ENCODE results near the gene SCN8A. TPM values are rescaled to one million over a fixed set of nuclear protein-coding genes. Genes with fewer than 3 reads are reported as not detected.

Gene SCN8A
- total RNA-seq, 1 donor: 0.54 TPM

DNA sequence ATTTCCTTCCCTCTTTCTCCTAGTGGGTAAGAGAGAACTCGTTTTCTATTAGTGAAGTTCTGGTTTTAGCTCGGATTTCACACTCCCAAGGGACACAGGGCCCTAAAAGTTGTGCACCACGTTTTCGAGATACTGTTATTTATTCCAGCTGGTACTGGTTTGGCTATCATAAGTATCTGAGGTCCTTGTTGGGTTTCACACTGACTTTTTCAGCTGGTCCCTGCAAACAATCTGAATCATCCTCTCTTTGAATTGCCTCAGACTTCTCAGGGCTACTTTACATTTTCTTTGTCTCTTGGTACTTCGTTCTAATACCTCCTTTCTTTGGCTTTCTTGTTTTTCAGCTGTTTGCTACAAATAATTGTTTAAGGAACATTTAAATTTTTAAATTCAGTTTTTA is 75.7 kb downstream of the SCN8A start:
- DNase-seq (ENCODE audit: low read depth in 2 of 3, low spot score in 2 of 3): no peak

DNA sequence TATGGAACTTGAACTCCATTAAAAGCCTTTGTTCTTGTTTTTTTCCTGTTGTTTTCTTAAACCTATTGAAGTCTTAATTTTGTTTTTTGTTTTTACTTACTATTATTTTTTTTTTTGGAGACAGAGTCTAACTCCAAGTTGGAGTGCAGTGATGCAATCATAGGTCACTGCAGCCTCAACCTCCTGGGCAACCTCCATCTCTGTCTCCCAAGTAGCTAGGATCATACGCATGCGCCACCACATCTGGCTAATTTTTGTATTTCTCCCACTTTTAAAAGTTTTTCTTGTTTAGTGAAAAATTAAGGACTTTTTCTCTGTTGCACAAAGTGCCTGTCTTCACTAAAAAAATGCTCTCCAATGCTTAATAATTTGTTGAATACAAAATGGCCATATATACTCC is 76.2 kb downstream of the SCN8A start:
- DNase-seq (ENCODE audit: low read depth in 2 of 3, low spot score in 2 of 3): no peak

DNA sequence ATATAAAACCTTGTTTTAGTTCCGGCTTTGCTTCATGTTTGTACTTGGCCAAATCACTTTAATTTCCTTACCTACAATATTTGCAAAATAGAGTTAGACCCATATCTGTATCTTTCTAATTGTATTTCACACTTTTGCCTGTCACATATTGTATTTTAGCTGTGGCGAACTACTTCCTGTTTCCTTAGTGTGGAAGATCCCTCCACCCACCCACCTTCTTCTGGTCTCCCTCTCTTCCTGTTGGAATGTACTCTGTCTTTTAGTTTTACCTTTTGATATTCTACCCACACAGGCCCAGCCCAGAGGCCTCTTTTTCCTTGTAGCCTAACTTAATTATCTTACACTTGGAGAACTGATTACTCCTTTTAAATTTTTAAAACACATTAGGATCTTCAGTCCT is 78.2 kb downstream of the SCN8A start:
- peak in 1 of 3 donors; percentile 10 for DNase-seq (ENCODE audit: low read depth in 2 of 3, low spot score in 2 of 3)

DNA sequence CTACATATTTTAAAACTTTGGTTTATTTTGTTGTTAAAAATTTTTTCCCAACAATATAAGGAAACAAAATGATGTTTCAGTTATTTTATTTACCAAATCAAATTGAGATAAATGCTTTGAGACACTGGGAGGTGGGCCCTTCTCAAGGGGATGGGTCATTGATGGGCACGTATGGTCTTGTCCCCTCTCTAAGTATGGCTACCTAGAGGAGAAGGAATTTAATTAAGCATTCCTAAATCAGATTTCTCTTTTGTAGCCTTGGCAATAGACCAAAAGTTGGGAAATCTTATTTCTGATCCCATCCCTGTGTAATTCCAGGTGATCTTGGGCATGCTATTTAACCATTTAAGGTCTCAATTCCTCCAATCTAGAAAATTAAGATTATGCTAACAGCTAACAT is 79.0 kb downstream of the SCN8A start:
- no peak for DNase-seq (ENCODE audit: low read depth in 2 of 3, low spot score in 2 of 3)

DNA sequence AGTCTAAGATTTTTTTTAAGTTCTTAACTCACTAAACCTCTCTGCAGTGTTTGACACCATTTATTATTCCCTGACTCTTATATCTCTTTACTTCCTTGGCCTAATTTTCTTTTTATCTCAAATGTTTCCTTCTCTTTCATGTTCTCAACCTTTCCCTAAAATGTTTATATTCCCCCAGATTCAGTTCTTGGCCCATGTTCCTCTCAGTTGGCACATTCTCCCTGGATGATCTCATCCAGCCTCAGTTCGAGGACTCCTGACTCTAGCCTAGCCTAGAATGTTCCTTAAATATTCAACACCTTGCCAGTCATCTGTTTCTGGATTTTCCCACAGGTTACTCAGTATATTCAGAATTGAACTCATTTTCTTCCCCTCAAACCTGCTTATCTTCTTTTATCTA is 81.3 kb downstream of the SCN8A start:
- DNase-seq (ENCODE audit: low read depth in 2 of 3, low spot score in 2 of 3): no peak

DNA sequence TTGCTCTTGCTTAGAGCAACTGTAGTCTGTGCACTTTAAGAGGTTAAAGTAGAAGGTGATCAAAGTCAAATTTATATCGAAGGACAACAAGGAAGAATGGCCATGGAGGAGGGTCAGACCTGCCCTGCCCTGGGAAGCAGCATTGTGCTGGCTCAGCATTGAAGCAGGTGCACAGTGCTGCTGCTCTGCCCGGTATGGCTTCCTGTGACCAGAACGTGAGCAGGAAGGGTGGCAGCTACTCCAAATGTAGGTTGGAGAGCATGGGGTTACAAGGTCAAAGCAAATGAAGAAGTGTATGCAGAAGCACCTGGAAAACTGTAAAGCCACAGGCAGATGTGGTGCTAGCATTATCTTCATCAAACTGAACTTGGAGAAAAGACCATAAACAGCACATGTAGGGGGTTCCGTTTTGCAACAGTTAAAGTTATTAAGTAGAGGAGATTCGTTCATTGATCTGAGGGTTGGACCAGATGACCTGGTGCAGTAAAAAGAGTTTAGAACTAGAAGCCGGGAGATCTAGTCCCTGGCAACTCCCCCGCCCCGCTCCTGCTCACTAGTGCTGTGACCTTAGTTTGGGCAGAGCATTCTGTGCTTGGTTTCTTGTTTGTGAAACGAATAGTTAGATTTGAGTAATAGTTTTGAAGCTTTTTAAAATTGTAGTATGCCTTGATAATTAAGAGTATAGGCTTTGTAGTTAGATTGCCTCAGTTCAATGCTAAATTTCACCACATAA is 84.2 kb downstream of the SCN8A start:
- peak in 1 of 3 donors; percentile 21 for DNase-seq (ENCODE audit: low read depth in 2 of 3, low spot score in 2 of 3)

DNA sequence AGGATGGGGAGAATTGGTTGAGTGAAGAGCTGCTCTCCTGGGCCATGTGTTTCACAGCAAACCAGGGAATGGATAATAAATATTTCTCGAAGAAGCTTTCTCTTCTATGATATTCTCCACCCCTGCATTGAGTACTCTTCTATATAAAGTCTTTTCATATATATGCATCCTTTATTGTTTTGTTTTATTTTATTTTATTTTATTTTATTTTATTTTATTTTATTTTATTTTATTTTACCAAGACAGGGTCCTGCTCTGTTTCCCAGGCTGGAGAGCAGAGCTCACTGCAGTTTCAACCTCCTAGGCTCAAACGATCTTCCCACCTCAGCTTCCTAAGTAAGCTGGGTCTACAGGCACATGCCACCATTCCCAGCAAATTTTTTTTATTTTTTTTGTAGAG is 85.8 kb downstream of the SCN8A start:
- no peak for DNase-seq (ENCODE audit: low read depth in 2 of 3, low spot score in 2 of 3)

DNA sequence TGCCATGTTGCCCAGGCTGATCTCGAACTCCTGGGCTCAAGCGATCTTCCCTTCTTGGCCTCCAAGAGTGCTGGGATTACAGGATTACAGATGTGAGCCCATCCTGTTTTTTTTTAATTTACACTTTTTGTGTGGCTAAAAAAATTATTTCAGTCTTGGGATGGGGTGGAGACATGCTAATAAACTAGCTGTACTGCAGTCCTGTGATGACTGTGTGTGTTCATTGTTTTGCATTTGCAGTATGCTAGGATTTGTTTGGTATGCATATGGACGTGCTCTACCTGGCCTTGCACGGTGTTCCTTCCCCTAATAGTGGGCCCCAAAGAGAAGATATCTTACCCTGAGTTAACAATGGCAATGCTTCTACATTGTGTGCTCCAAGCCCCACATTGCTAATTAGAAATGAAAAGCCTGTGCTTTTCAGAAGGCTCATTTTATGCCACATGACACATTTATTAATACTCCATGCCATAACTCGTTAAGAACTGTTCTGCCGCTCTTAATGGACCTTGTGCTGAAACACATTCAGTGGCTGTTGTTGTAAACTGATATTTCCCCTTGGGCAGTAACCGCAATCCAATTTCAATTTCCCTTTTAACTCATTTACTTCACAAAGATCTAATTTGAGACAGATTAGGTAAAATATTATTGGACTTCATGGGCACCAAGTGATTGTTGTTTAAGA is 86.4 kb downstream of the SCN8A start:
- no peak for DNase-seq (ENCODE audit: low read depth in 2 of 3, low spot score in 2 of 3)

DNA sequence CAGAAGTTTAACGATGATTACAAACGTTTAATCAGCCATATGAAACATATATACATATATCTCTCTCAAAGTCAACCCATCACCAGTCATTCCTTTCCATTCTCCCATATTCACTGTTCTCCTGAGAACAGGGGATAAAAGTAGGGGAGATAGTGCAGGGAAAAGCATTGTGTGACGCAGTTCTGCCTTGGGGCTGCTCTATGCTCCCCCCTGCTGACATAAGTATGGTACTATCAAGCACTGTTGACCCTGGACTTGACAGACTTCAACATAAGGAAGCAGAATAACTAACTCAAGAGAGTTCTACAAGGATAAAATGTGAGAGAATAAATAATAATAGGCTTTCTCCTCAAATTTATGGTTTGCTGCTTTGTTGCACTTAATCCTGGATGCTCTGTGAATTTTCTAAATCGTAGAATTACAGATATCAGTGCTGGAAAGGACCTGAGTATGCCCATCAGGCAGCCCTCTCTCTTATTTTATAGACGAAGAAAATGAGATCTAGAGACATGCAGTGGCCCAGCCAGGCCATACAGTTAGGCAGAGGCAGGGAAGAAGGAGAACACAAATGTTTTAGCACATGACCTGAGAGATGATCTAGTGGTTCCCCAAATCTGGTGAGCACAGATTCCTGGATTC is 87.2 kb downstream of the SCN8A start:
- peak; percentile 3 to 77 (median 43) for DNase-seq (ENCODE audit: low read depth in 2 of 3, low spot score in 2 of 3)

DNA sequence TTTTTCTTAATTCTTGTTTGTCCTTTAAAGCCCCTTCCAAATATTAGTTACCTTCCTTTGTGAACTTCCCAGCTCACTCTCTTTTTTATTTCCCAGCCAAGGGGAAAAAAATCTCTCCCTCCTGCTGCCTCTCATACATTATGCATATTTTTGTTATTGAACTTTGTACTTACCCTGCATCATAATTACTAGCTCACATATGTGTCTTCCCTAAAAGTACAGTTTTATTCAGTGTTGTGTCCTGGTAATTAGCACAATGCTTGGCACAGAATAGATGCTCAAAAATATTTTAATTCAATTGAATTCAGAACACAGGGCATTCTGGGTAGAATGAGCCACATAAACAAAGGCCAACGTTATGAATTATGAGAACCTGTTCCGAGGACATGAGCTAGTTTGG is 91.9 kb downstream of the SCN8A start:
- DNase-seq (ENCODE audit: low read depth in 2 of 3, low spot score in 2 of 3): no peak

DNA sequence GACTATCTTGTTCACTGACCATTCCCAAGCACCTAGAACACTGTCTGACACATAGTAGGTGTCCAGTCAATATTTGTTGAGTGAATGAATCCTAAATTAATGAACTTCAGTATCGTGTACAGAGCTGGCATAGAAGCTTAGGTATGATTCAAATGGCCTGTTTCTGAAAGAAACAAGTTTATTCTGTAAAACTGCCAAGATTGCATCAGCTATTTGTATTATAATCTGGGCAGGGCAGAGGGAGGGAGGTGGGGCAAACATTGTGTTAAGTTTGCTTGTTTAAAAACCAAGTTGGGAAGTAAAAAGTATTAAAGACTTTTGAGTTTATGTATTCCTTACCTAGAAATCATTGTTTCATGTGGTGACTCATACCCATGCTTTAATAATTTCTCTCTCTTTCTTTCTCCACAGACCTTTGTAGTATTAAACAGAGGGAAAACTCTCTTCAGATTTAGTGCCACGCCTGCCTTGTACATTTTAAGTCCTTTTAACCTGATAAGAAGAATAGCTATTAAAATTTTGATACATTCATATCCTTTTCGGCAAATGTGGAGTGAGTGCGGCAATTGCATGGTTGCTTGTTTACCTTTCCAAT is 92.8 kb downstream of the SCN8A start:
- no peak for DNase-seq (ENCODE audit: low read depth in 2 of 3, low spot score in 2 of 3)

DNA sequence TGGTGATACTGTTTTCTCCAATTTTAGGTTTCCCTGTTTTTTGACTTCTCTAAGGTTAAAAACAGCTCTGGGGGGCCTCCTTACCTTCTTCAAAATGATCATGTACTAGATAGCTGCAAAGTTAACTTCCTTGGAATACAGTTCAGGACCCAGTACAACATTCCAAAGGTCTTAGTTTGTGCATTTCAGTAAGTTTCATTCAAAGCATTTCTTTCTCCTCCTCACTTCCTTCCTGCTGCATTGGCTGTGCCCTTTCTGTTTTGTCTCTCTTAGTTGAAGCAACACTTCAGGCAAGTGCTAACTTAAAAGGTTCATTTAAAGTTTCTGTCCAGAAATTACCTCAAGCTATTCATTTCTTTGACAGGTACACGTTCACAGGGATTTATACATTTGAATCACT is 95.7 kb downstream of the SCN8A start:
- no peak for DNase-seq (ENCODE audit: low read depth in 2 of 3, low spot score in 2 of 3)

DNA sequence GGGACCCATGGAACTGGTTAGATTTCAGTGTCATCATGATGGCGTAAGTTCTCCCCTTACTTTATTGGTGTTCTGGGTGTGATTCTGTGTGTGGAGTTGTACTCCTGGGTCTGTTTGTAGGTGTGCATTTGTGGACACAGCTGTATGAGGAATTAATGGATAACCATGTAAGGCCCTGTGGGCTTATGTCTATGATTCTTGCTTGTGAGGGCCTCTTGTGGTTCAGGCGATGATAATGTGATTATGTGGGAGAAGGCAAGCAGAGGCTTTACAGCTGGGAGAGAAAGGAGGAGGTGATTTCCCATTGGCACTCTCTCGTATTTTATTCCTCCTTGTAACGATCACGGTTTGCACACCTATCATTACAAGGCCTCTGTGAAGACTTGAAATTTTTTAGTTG is 96.1 kb downstream of the SCN8A start:
- DNase-seq (ENCODE audit: low read depth in 2 of 3, low spot score in 2 of 3): no peak

DNA sequence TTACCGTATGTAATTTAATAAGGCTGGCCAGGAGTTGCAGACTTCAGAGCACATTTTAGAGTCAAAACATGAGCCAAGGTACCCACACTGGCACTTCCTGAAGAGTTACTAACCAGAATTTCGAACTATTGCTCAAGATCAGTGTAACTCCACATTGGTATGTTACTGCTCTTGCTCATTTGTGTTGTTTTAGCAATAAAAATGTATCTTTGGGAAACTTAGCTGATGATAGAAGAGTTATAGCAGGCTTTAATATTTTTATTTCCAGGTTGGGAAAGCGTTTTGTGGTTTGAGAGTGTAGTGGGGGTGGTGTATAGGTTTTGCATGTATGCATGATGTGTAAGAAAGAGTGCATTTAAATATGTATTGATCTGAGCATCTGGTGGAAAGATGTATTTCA is 96.6 kb downstream of the SCN8A start:
- DNase-seq (ENCODE audit: low read depth in 2 of 3, low spot score in 2 of 3): peak in 1 of 3 donors; percentile 4

DNA sequence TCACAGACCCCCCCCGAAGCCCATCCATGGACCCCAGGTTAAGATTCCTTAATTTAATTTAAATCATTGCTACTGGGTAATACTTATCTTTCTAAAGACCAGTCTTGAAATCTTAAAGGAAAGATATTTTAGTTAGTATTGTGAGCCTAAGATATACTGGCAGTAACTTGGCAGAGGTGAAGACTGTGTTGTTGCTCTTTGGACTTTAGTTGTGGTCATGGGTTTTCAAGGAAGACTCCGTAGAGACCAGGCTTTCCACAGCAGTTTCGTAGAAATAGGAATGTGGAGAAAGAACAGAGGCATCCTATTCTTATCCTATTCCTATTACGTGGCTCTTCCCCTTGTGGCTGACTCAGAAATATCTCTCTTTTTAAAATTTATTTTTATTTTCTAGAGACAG is 99.0 kb downstream of the SCN8A start:
- no peak for DNase-seq (ENCODE audit: low read depth in 2 of 3, low spot score in 2 of 3)

DNA sequence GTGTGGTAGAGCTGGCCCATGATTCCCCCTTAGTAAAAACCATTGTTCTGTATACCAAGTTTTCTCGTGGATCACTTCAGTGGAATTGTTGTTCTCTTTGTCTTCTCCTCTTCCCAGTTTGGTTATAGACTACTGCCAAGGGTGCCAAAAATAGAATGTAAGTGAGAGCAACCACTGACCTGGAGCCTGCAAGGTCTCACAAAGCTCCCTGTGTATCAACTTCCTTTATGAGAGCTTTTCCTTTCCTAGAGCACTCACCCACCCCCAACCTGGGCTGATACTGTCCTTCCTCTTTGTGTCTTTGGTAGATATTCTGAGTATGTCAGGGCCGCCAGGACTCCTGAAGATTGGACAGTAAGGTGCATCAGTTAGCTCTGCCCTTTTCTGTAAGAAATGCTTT is 101.0 kb downstream of the SCN8A start:
- peak in 1 of 3 donors; percentile 15 for DNase-seq (ENCODE audit: low read depth in 2 of 3, low spot score in 2 of 3)

DNA sequence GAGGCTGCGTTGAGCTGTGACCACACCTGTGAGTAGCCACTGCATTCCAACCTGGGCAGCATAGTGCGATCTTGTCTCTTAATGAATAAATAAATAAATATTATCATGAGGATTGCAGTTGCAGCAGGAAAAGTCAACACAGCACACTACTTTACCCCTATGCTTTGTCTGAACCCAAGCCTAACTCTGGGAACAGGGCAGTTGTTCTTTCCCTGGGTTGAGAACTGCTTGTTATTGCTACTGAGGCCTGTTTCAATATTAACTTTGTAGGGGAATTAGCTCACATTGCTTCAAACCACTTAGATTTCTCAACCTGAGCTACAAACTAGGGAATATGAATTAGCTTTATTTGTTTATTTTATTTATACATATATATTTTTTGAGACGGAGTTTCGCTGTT is 102.5 kb downstream of the SCN8A start:
- no peak for DNase-seq (ENCODE audit: low read depth in 2 of 3, low spot score in 2 of 3)

DNA sequence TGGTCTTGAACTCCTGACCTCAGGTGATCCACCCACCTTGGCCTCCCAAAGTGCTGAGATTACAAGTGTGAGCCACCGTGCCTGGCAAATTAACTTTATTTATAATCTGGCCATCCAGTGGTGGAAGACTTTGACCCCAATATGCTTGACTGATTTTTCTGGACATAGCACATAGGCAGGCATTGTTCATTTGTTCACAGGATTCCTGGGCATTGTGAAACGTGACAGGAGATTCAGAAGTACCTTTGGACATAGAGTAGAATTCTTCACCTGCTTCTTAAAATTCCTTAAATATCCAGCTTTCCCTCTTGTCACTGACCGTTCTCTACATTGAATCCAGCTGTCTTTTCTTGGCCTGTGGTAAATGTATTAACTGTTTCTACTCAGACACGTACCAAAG is 103.1 kb downstream of the SCN8A start:
- DNase-seq (ENCODE audit: low read depth in 2 of 3, low spot score in 2 of 3): no peak

DNA sequence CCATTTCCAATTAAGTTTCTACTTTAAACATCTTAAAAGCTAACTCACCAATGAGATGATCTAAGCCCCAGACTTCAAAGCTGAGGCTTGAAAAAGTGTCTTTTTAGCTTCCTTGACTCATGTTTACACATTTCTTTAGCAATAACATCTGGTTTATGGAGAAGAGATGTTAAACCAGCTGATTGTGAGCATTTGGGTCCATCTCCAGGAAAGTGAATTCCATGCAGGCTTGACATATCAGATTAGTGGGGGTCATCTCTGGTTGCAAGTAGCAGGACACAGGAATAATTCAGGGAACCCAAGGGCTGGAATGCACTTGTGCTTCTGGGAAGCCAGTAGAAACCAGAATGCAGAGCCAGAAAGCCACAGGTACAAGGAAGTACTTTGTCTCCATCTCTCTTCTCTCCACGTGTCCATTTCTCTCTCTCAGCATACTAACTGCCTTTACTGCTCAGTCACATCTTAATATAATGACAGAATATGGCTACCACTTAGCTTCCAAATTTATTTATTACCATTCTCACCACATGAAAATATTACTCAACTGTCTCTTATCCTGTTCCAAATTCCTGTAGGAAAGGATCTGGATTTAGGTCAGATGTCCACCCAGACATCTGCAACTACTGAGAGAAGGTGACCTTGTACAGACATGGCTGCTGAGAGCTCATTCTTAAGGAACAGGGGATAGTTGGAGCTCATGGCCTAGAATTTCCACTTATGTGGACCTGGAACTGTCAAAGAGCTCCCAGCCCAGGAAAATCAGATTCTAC is 104.4 kb downstream of the SCN8A start:
- no peak for DNase-seq (ENCODE audit: low read depth in 2 of 3, low spot score in 2 of 3)

DNA sequence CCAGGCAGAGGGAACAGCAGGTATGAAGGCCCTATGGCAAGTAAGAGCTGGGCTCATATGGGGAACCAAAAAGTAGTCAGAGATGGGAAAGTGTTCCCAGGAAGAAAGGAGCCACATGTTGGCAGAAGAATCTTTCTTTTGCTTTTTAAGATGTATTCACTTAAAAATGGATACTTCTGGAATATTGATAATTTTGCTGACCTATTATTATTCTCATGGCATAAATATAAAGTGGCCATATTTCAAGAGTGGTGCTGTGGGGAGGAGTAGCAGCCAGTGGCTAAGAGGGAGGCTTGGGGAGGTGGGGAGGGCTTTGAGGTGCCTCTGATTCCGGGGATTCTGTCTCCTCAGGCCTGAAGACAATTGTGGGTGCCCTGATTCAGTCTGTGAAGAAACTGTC is 108.2 kb downstream of the SCN8A start:
- no peak for DNase-seq (ENCODE audit: low read depth in 2 of 3, low spot score in 2 of 3)

DNA sequence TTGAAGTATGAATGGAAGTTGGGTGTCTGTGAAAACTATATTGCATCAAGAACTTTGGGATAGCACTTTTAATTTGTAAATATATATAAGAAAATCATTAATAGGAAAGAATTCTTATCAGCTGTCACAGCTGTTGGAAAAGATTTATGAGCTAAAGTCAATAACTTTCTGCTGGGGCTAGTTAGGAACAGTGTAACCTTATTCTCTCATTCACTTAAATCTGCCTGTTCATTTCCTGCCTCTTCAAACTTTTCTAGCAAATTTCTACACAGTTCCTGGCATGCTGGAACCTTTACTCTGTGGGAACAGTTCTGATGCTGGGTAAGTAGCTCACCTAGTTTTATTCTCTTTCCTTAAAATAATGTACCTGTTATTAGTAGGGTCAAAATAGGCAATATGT is 109.9 kb downstream of the SCN8A start:
- DNase-seq (ENCODE audit: low read depth in 2 of 3, low spot score in 2 of 3): peak in 1 of 3 donors; percentile 15

Data from hematopoietic multipotent progenitor cell (in vitro differentiated cells).